ENCODE results near the gene MARK4.

Gene MARK4

GRCh38 chr19:45349126-45349415 is 98.0 kb downstream of the MARK4 start:
- TF ChIP-seq CEBPB (IDR thresholded peaks at IDR 0.05) (no peak), TEAD4 (IDR thresholded peaks at IDR 0.05) (no peak), TCF12 (IDR thresholded peaks at IDR 0.05; ENCODE audit: low read depth) (no peak), ZBTB7A (IDR thresholded peaks at IDR 0.05; ENCODE audit: low read depth) (no peak), EGR1 (IDR thresholded peaks at IDR 0.05) (no peak), NFIC (IDR thresholded peaks at IDR 0.05) (no peak), EP300 (IDR thresholded peaks at IDR 0.05; ENCODE audit: borderline replicate concordance) (no peak), FOXM1 (IDR thresholded peaks at IDR 0.05; ENCODE audit: borderline replicate concordance, low read depth) (no peak)
- TF ChIP-seq, protein P1, sequence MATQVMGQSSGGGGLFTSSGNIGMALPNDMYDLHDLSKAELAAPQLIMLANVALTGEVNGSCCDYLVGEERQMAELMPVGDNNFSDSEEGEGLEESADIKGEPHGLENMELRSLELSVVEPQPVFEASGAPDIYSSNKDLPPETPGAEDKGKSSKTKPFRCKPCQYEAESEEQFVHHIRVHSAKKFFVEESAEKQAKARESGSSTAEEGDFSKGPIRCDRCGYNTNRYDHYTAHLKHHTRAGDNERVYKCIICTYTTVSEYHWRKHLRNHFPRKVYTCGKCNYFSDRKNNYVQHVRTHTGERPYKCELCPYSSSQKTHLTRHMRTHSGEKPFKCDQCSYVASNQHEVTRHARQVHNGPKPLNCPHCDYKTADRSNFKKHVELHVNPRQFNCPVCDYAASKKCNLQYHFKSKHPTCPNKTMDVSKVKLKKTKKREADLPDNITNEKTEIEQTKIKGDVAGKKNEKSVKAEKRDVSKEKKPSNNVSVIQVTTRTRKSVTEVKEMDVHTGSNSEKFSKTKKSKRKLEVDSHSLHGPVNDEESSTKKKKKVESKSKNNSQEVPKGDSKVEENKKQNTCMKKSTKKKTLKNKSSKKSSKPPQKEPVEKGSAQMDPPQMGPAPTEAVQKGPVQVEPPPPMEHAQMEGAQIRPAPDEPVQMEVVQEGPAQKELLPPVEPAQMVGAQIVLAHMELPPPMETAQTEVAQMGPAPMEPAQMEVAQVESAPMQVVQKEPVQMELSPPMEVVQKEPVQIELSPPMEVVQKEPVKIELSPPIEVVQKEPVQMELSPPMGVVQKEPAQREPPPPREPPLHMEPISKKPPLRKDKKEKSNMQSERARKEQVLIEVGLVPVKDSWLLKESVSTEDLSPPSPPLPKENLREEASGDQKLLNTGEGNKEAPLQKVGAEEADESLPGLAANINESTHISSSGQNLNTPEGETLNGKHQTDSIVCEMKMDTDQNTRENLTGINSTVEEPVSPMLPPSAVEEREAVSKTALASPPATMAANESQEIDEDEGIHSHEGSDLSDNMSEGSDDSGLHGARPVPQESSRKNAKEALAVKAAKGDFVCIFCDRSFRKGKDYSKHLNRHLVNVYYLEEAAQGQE (IDR thresholded peaks at IDR 0.05; ENCODE audit: low read depth), result no peak

- TF ChIP-seq EGR1 (IDR thresholded peaks at IDR 0.05) (no peak), TAF1 (IDR thresholded peaks at IDR 0.05; ENCODE audit: low read depth) (no peak)
These were observed 98.4 kb downstream of the MARK4 start for GRCh38 chr19:45349430-45349941.

- TF ChIP-seq ZBTB7A (IDR thresholded peaks at IDR 0.05; ENCODE audit: low read depth), result no peak
- TF ChIP-seq TEAD4 (IDR thresholded peaks at IDR 0.05), result no peak
- no peak for TF ChIP-seq TAF1 (IDR thresholded peaks at IDR 0.05; ENCODE audit: low read depth)
- no peak for TF ChIP-seq EP300 (IDR thresholded peaks at IDR 0.05; ENCODE audit: borderline replicate concordance)
- no peak for TF ChIP-seq EGR1 (IDR thresholded peaks at IDR 0.05)
- no peak for TF ChIP-seq RAD21 (IDR thresholded peaks at IDR 0.05; ENCODE audit: low read depth)
- TF ChIP-seq, protein P1 (IDR thresholded peaks at IDR 0.05; ENCODE audit: low read depth), result no peak
- no peak for TF ChIP-seq USF1 (IDR thresholded peaks at IDR 0.05)
- no peak for TF ChIP-seq TCF12 (IDR thresholded peaks at IDR 0.05; ENCODE audit: low read depth)
- TF ChIP-seq CREB1 (IDR thresholded peaks at IDR 0.05; ENCODE audit: low read depth), result no peak
- TF ChIP-seq YY1 (IDR thresholded peaks at IDR 0.05; ENCODE audit: low read depth), result no peak
- TF ChIP-seq NFIC (IDR thresholded peaks at IDR 0.05), result no peak
- TF ChIP-seq MAX (IDR thresholded peaks at IDR 0.05), result no peak
- TF ChIP-seq CEBPB (IDR thresholded peaks at IDR 0.05), result no peak
- TF ChIP-seq FOXM1 (IDR thresholded peaks at IDR 0.05; ENCODE audit: borderline replicate concordance, low read depth), result no peak
These were observed 99.5 kb downstream of the MARK4 start for GRCh38 chr19:45350477-45351058.

DNA sequence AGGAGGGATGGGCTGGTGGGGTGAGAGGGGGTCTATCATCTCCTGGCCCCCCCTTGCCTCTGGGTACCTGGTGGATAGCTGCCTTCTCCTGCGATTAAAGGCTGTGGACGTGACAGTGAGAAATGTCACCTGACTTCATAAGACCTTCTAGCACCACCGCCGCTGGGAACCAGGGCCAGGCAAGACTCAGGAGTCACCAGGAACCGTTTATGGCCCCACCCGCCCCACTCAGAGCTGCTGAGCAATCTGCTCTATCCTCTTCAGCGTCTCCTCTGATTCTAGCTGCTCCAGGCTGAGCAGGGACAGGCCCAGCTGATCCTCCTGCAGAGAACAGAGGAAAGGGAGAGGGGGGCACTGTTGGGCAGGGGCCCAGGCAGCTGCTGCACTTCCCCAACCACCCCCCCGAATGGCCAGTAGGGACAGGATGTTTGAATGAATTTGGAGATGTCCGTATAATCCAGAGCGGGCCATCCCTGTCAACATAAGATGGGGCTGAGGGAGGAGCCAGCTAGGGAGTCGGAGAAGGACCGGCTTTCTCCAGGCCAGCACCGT is 100.4 kb downstream of the MARK4 start:
- TF ChIP-seq RAD21 (IDR thresholded peaks at IDR 0.05; ENCODE audit: low read depth), result no peak
- no peak for TF ChIP-seq MAX (IDR thresholded peaks at IDR 0.05)
- TF ChIP-seq, protein P1 (IDR thresholded peaks at IDR 0.05; ENCODE audit: low read depth), result no peak

- no peak for TF ChIP-seq RAD21 (IDR thresholded peaks at IDR 0.05; ENCODE audit: low read depth)
- no peak for TF ChIP-seq FOXM1 (IDR thresholded peaks at IDR 0.05; ENCODE audit: borderline replicate concordance, low read depth)
- no peak for TF ChIP-seq TAF1 (IDR thresholded peaks at IDR 0.05; ENCODE audit: low read depth)
- no peak for TF ChIP-seq YY1 (IDR thresholded peaks at IDR 0.05; ENCODE audit: low read depth)
- no peak for TF ChIP-seq MAX (IDR thresholded peaks at IDR 0.05)
These were observed 101.0 kb downstream of the MARK4 start for GRCh38 chr19:45352062-45352461.
